ENCODE results near the gene SMYD3.

The SMYD3 gene

GRCh38 chr1:246203180-246203579, 303.9 kb downstream of the SMYD3 start:
- DNase-seq, result no peak

- DNase-seq, result no peak
Measured at GRCh38 chr1:246200738-246201137, 306.3 kb downstream of the SMYD3 start.

GRCh38 chr1:246200225-246200624, 306.9 kb downstream of the SMYD3 start:
- no peak for DNase-seq

GRCh38 chr1:246199086-246199645, 307.9 kb downstream of the SMYD3 start:
- DNase-seq, result no peak

- no peak for DNase-seq
Measured at GRCh38 chr1:246198115-246198816, 308.8 kb downstream of the SMYD3 start.

GRCh38 chr1:246197076-246197475, 310.0 kb downstream of the SMYD3 start:
- DNase-seq, result no peak

GRCh38 chr1:246195296-246195695, 311.8 kb downstream of the SMYD3 start:
- no peak for DNase-seq

GRCh38 chr1:246193537-246193936, 313.5 kb downstream of the SMYD3 start:
- DNase-seq, result no peak

- no peak for DNase-seq
Measured at GRCh38 chr1:246189126-246189525, 318.0 kb downstream of the SMYD3 start.

GRCh38 chr1:246187834-246188372, 319.2 kb downstream of the SMYD3 start:
- DNase-seq, result no peak

GRCh38 chr1:246184503-246184902, 322.6 kb downstream of the SMYD3 start:
- no peak for DNase-seq

- no peak for DNase-seq
Measured at GRCh38 chr1:246182149-246182851, 324.8 kb downstream of the SMYD3 start.

- DNase-seq, result no peak
Measured at GRCh38 chr1:246181241-246181640, 325.8 kb downstream of the SMYD3 start.

- no peak for DNase-seq
Measured at GRCh38 chr1:246179401-246179800, 327.7 kb downstream of the SMYD3 start.

- no peak for DNase-seq
Measured at GRCh38 chr1:246178717-246179311, 328.3 kb downstream of the SMYD3 start.

GRCh38 chr1:246176126-246177024, 330.7 kb downstream of the SMYD3 start:
- DNase-seq, result no peak

- DNase-seq, result no peak
Measured at GRCh38 chr1:246170574-246171261, 336.4 kb downstream of the SMYD3 start.

- DNase-seq, result no peak
Measured at GRCh38 chr1:246169486-246169885, 337.6 kb downstream of the SMYD3 start.

GRCh38 chr1:246169019-246169418, 338.1 kb downstream of the SMYD3 start:
- no peak for DNase-seq

- no peak for DNase-seq
Measured at GRCh38 chr1:246166841-246167240, 340.2 kb downstream of the SMYD3 start.

GRCh38 chr1:246165826-246166709, 341.0 kb downstream of the SMYD3 start:
- DNase-seq, result no peak
